Liver (tissue), 3 donors: ENCODE results near the gene ORC2.

Source experiments
- GABPA ChIP-seq, 2 donors: IDR thresholded peaks in 1 of 2; conservative IDR thresholded peaks in 1 of 2; 2 replicates each; pipeline ENCODE4 v1.6.1; 2016; ENCODE audit warnings: antibody characterized with exemption in 2 of 2, mild to moderate bottlenecking in 1 of 2, moderate library complexity in 1 of 2
- RXRA ChIP-seq, 2 donors: IDR thresholded peaks; 2 replicates each; pipeline ENCODE4 v1.6.1; 2017 to 2018; ENCODE audit warnings: antibody characterized with exemption in 2 of 2, mild to moderate bottlenecking in 1 of 2
- SP1 ChIP-seq: IDR thresholded peaks from 2 replicates; pipeline ENCODE4 v1.6.1; 2018; ENCODE audit warnings: antibody characterized with exemption, mild to moderate bottlenecking
- TF ChIP-seq, protein P1 (sequence below): fragments of 150-350 bp; IDR thresholded peaks from 2 replicates; pipeline ENCODE4 v1.5.1; 2017; ENCODE audit warnings: improper control_type of control experiment, low read depth, low read length; ENCODE audit not compliant: missing input control
- TF ChIP-seq, protein P2 (sequence below): IDR thresholded peaks from 2 replicates; pipeline ENCODE4 v1.6.1; 2016; ENCODE audit warnings: antibody characterized with exemption
- donor health status: healthy.
- donor health status: healthy.

DNA sequence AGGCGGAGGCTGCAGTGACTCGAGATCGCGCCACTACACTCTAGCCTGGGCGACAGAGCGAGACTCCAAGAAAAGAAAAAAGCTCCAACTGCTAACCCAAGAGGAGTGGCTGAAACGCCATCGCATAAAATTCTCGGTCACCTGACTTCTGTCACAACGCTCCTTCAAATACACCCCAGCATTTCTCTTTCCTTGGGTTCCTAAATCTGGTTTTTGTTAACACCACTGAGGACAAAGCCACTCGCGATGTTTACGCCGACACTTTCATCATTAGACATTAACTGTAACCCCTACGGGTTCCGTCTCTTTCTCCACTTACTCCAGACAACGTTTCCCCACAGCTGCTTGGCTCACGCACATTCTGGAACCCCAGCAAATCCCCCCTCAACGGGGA, 99.7 kb downstream of the ORC2 start:
- TF ChIP-seq, protein P1, sequence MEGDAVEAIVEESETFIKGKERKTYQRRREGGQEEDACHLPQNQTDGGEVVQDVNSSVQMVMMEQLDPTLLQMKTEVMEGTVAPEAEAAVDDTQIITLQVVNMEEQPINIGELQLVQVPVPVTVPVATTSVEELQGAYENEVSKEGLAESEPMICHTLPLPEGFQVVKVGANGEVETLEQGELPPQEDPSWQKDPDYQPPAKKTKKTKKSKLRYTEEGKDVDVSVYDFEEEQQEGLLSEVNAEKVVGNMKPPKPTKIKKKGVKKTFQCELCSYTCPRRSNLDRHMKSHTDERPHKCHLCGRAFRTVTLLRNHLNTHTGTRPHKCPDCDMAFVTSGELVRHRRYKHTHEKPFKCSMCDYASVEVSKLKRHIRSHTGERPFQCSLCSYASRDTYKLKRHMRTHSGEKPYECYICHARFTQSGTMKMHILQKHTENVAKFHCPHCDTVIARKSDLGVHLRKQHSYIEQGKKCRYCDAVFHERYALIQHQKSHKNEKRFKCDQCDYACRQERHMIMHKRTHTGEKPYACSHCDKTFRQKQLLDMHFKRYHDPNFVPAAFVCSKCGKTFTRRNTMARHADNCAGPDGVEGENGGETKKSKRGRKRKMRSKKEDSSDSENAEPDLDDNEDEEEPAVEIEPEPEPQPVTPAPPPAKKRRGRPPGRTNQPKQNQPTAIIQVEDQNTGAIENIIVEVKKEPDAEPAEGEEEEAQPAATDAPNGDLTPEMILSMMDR, result no peak
- no peak for TF ChIP-seq GABPA (IDR thresholded peaks at IDR 0.05 in 1 of 2, conservative IDR thresholded peaks at IDR 0.05 in 1 of 2)
- no peak for TF ChIP-seq SP1
- TF ChIP-seq, protein P2, sequence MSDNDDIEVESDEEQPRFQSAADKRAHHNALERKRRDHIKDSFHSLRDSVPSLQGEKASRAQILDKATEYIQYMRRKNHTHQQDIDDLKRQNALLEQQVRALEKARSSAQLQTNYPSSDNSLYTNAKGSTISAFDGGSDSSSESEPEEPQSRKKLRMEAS, result no peak
- no peak for TF ChIP-seq RXRA (IDR thresholded peaks at IDR 0.05)
